Activated CD4-positive, alpha-beta T cell treated with anti-CD3 and anti-CD28 coated beads, Interleukin-2, amount 10 ng/mL, durations not matched to agents 7 days and 5 days (primary cell): ENCODE data around the gene LPCAT3. TPM values are rescaled to one million over a fixed set of nuclear protein-coding genes. Genes with fewer than 3 reads are reported as not detected.
"Not testable (repeated sequence)": the region's sequence is repeated elsewhere in the genome, so short reads cannot be mapped to it uniquely, and the experiment has no call there.

Experiments used
- CTCF ChIA-PET: fragments of 350-600 bp; sonication (Branson Sonifier 250); formaldehyde crosslinking; loops from one replicate; lab custom pipeline; 2021; ENCODE audit warnings: antibody characterized with exemption; lab: Charles Lee
- POLR2A ChIA-PET: fragments of 350-600 bp; sonication (Branson Sonifier 250); formaldehyde crosslinking; loops from one replicate; lab custom pipeline; 2021; ENCODE audit warnings: antibody characterized with exemption; lab: Charles Lee
- DNase-seq: peaks from one replicate; pipeline ENCODE4 v3.0.0-alpha.2; 2020
- H3K27ac Mint-ChIP-seq: one replicate; pipeline ENCODE4 v1.8.0; 2021; ENCODE audit warnings: mild to moderate bottlenecking, moderate library complexity, mixed read lengths
- H3K27me3 Mint-ChIP-seq: one replicate; pipeline ENCODE4 v1.8.0; 2021; ENCODE audit warnings: mixed read lengths
- H3K36me3 Mint-ChIP-seq: one replicate; pipeline ENCODE4 v1.8.0; 2021; ENCODE audit warnings: low read depth, mixed read lengths
- H3K4me1 Mint-ChIP-seq: one replicate; pipeline ENCODE4 v1.8.0; 2021; ENCODE audit warnings: mixed read lengths
- H3K4me3 Mint-ChIP-seq: one replicate; pipeline ENCODE4 v1.8.0; 2021; ENCODE audit warnings: mild to moderate bottlenecking, moderate library complexity, mixed read lengths
- H3K9me3 Mint-ChIP-seq: one replicate; pipeline ENCODE4 v1.8.0; 2021; ENCODE audit warnings: mixed read lengths
- total RNA-seq, 2 experiments: library from RNA; stranded (reverse); gene quantifications; one replicate each; pipeline ENCODE4 v1.2.3, GENCODE V29; 2021

The LPCAT3 gene
- total RNA-seq, 2 experiments from 2014 or later = 36.8 to 45.4 TPM

DNA sequence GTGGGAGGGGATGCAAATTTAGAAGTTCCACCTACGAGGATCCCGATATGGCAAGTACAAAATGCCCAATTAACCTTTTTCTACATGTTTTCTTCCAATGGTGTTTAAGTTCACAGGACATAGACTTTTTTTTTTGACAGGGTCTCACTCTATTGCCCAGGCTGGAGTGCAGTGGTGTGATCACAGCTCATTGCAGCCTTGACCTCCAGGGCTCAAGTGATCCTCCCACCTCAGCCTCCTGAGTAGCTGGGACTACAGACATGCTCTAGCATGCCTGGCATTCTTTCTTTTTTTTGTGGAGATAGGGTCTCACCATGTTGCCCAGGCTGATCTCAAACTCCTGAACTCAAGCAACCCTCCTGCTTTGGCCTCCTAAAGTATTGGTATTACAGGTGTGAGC lies 37.5 kb upstream of the LPCAT3 start:
- POLR2A ChIA-PET, H3K9me3 Mint-ChIP-seq, DNase-seq, H3K4me1 Mint-ChIP-seq, H3K36me3 Mint-ChIP-seq, H3K4me3 Mint-ChIP-seq, H3K27ac Mint-ChIP-seq: not testable (repeated sequence)
- peaks cover 44% of the 10 kb centered on the region for H3K27me3 Mint-ChIP-seq
- CTCF ChIA-PET = interaction anchor here (0.8 to 1.1 kb wide), 2 partner anchors 34 to 132 kb away, joined by 3 read pairs; no protein-coding TSS in a partner anchor

- no peak overlapping the region for H3K27ac Mint-ChIP-seq
Measured at GRCh38 chr12:7054925-7055324, 36.6 kb upstream of the LPCAT3 start.

DNA sequence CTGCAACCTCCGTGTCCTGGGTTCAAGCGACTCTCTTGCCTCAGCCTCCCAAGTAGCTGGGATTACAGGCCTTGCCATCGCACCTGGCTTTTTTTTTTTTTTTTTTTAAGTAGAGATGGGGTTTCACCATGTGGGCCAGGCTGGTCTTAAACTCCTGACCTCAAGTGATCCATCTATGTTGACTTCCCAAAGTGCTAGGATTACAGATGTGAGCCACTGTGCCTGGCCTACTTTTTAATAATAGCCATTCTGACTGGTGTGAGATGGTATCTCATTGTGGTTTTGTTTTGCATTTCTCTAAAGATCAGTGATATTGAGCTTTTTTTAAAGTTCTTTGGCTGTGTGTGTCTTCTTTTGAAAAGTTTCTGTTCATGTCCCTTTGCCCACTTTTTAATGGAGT lies 31.7 kb upstream of the LPCAT3 start:
- CTCF ChIA-PET = interaction anchor here (1.4 kb wide), 1 partner anchor 58 kb away, joined by 3 read pairs; no protein-coding TSS in a partner anchor

More at GRCh38 chr12:7054925-7055324, 36.6 kb upstream of the LPCAT3 start:
- Mint-ChIP-seq H3K4me1 (no peaks in the 10 kb centered on the region), H3K4me3 (no peak overlapping the region), H3K9me3 (no peaks in the 10 kb centered on the region), H3K36me3 (no peaks in the 10 kb centered on the region), H3K27me3 (peaks cover 43% of the 10 kb centered on the region)
- POLR2A ChIA-PET = no interaction called here
- CTCF ChIA-PET = interaction anchor here (1.1 kb wide), 1 partner anchor 34 kb away, joined by 3 read pairs; no protein-coding TSS in a partner anchor
- no peak for DNase-seq

GRCh38 chr12:7049445-7049951 lies 31.2 kb upstream of the LPCAT3 start:
- Mint-ChIP-seq H3K4me1 (peaks cover 21% of the 10 kb centered on the region), H3K27me3 (peaks cover 27% of the 10 kb centered on the region)
- H3K36me3 Mint-ChIP-seq, POLR2A ChIA-PET, DNase-seq, H3K4me3 Mint-ChIP-seq, H3K27ac Mint-ChIP-seq, H3K9me3 Mint-ChIP-seq: not testable (repeated sequence)
- CTCF ChIA-PET = interaction anchor here (1.4 kb wide), 1 partner anchor 59 kb away, joined by 3 read pairs; no protein-coding TSS in a partner anchor

More for the DNA sequence above, 31.7 kb upstream of the LPCAT3 start:
- H3K27ac Mint-ChIP-seq, H3K4me3 Mint-ChIP-seq, H3K9me3 Mint-ChIP-seq, POLR2A ChIA-PET, H3K36me3 Mint-ChIP-seq, DNase-seq: not testable (repeated sequence)
- peaks cover 30% of the 10 kb centered on the region for H3K27me3 Mint-ChIP-seq
- H3K4me1 Mint-ChIP-seq = peaks cover 21% of the 10 kb centered on the region

DNA sequence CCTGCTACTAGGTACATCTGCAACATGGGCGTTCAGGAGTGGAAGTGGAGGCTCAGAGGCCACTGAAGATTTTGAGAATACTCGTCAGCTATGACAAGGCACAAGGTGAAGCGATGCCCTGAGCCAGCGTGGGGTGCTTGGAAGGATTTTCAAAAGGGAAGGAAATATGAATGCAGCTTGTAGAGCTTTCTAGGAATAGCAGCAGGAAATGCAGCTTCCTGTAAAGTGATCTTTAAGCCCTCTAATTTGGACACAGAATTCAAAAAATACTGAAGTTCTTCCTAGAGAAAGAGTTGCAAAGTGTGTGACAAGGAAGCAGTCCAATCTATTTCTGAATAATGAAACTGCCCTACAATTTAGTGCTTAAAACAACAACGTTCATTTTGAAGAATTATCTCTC lies 29.0 kb upstream of the LPCAT3 start:
- no peak for DNase-seq
- peak overlapping the region; percentile 44 for H3K27ac Mint-ChIP-seq
- H3K9me3 Mint-ChIP-seq = no peaks in the 10 kb centered on the region
- H3K4me1 Mint-ChIP-seq = peaks cover 21% of the 10 kb centered on the region
- no peaks in the 10 kb centered on the region for H3K36me3 Mint-ChIP-seq
- CTCF ChIA-PET = interaction anchor here (1.3 kb wide), 1 partner anchor 18 kb away, joined by 3 read pairs; no protein-coding TSS in a partner anchor
- peak overlapping the region; percentile 22 for H3K4me3 Mint-ChIP-seq
- peaks cover 13% of the 10 kb centered on the region for H3K27me3 Mint-ChIP-seq
- POLR2A ChIA-PET = no interaction called here

GRCh38 chr12:7046383-7047105 lies 28.3 kb upstream of the LPCAT3 start:
- peaks cover 21% of the 10 kb centered on the region for H3K4me1 Mint-ChIP-seq
- no peaks in the 10 kb centered on the region for H3K36me3 Mint-ChIP-seq
- POLR2A ChIA-PET = no interaction called here

GRCh38 chr12:7045913-7046312 lies 27.6 kb upstream of the LPCAT3 start:
- no peak overlapping the region for H3K27ac Mint-ChIP-seq
- H3K4me3 Mint-ChIP-seq = no peak overlapping the region
- peaks cover 3% of the 10 kb centered on the region for H3K27me3 Mint-ChIP-seq
- H3K4me1 Mint-ChIP-seq = peaks cover 21% of the 10 kb centered on the region
- H3K36me3 Mint-ChIP-seq = no peaks in the 10 kb centered on the region
- H3K9me3 Mint-ChIP-seq = no peaks in the 10 kb centered on the region
- ChIA-PET CTCF (no interaction called here), POLR2A (no interaction called here)
- no peak for DNase-seq

More at GRCh38 chr12:7046383-7047105, 28.3 kb upstream of the LPCAT3 start:
- peaks cover 8% of the 10 kb centered on the region for H3K27me3 Mint-ChIP-seq
- no peak overlapping the region for H3K4me3 Mint-ChIP-seq
- DNase-seq = no peak
- CTCF ChIA-PET = no interaction called here
- no peaks in the 10 kb centered on the region for H3K9me3 Mint-ChIP-seq
- H3K27ac Mint-ChIP-seq = peak overlapping the region; percentile 22

DNA sequence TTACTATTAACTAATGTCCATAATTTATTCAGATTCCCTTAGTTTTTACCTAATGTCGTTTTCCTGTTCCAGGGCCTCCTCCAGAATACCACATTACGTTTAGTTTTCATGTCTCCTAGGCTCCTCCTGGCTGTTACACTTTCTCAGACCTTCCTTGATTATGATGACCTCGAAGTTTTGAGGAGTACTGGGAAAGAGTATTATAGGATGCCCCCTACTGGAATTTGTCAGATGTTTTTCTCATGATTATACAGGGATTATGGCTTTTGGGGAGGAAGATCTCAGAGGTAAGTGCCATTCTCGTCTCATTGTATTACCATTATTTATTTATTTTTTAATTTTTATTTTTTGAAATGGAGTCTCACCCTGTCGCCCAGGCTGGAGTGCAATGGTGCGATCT lies 24.6 kb upstream of the LPCAT3 start:
- Mint-ChIP-seq H3K4me1 (peaks cover 18% of the 10 kb centered on the region), H3K4me3 (no peak overlapping the region), H3K27me3 (peaks cover 3% of the 10 kb centered on the region), H3K9me3 (no peaks in the 10 kb centered on the region), H3K36me3 (no peaks in the 10 kb centered on the region), H3K27ac (no peak overlapping the region)
- POLR2A ChIA-PET = no interaction called here
- CTCF ChIA-PET = interaction anchor here (1.3 to 1.6 kb wide), 2 partner anchors 10 to 12 kb away, joined by 3 to 4 read pairs; no protein-coding TSS in a partner anchor
- DNase-seq = no peak

DNA sequence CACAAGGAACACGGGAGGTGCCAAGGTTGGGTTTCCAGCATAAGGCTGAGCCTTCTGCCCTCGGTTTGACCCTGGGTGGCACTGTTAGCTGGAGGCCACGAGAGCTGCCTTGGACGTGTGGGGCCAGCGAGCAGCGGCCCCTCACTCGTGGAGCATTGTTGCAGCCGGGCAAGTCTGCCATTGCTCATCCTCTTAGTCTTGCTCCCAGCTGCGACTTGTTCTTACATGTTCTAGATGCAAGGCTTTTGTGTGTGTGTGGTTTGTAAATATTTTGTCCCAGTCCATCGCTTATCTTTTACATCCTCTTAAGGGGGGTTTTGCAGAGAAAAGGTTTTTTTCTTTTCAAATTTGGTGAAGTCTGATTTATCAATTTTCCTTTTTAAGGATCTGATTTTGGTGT lies 21.1 kb upstream of the LPCAT3 start:
- H3K4me1 Mint-ChIP-seq = no peaks in the 10 kb centered on the region
- CTCF ChIA-PET = no interaction called here
- H3K27me3 Mint-ChIP-seq = peaks cover 3% of the 10 kb centered on the region
- H3K27ac Mint-ChIP-seq = no peak overlapping the region
- no peak for DNase-seq
- no peaks in the 10 kb centered on the region for H3K36me3 Mint-ChIP-seq
- POLR2A ChIA-PET = no interaction called here
- no peaks in the 10 kb centered on the region for H3K9me3 Mint-ChIP-seq
- H3K4me3 Mint-ChIP-seq = no peak overlapping the region

DNA sequence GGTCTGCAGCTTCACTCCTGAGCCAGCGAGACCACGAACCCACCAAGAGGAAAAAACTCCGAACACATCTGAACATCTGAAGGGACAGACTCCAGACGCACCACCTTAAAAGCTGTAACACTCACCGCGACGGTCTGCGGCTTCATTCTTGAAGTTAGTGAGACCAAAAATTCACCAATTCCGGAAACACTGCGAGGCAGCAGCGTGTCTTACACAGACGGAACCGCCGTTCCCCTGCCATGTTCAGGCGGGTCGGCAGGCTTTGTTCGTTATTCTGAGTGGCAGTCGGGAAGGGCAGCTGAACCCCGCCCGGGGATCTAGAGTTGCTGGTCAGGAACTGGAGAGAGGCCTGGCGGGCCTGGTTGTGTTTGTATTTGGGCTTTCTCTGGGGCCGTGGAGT lies 20.3 kb upstream of the LPCAT3 start:
- H3K27ac Mint-ChIP-seq = no peak overlapping the region
- no peaks in the 10 kb centered on the region for H3K4me1 Mint-ChIP-seq
- DNase-seq = no peak
- H3K4me3 Mint-ChIP-seq = no peak overlapping the region
- ChIA-PET CTCF (interaction anchor here (1.1 kb wide), 2 partner anchors 13 to 21 kb away, joined by 3 read pairs; partner anchors contain the start of gene LPCAT3), POLR2A (interaction anchor here (0.6 kb wide), 1 partner anchor 804 kb away, joined by 5 read pairs; no protein-coding TSS in a partner anchor)
- no peaks in the 10 kb centered on the region for H3K36me3 Mint-ChIP-seq
- H3K27me3 Mint-ChIP-seq = peaks cover 3% of the 10 kb centered on the region
- H3K9me3 Mint-ChIP-seq = no peaks in the 10 kb centered on the region

- H3K9me3 Mint-ChIP-seq, H3K27me3 Mint-ChIP-seq, POLR2A ChIA-PET, H3K4me3 Mint-ChIP-seq, DNase-seq, H3K27ac Mint-ChIP-seq, H3K4me1 Mint-ChIP-seq, H3K36me3 Mint-ChIP-seq: not testable (repeated sequence)
- CTCF ChIA-PET = interaction anchor here (1.1 kb wide), 1 partner anchor 15 kb away, joined by 3 read pairs; no protein-coding TSS in a partner anchor
Measured at GRCh38 chr12:7037411-7037810, 19.1 kb upstream of the LPCAT3 start.

GRCh38 chr12:7035463-7035862 lies 17.2 kb upstream of the LPCAT3 start:
- Mint-ChIP-seq H3K4me3 (no peak overlapping the region), H3K36me3 (no peaks in the 10 kb centered on the region), H3K27ac (no peak overlapping the region), H3K27me3 (peaks cover 2% of the 10 kb centered on the region), H3K9me3 (no peaks in the 10 kb centered on the region), H3K4me1 (no peaks in the 10 kb centered on the region)
- ChIA-PET POLR2A (no interaction called here), CTCF (no interaction called here)
- no peak for DNase-seq

DNA sequence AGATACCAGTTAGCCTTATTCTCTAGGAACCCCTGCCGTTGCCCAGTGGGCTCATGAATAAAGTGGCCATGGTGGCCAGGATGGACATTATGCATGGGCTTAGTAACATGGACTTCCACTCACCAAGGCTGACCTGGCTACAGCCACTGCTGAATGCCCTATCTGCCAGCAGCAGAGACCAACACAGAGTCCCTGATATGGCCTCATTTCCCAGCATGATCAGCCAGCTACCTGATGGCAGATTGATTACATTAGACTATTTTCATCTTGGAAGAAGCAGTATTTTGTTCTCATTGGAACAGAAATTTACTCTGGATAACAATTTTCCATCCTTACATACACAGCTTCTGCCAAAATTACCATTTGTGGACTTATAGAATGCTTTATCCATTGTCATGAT lies 16.2 kb upstream of the LPCAT3 start:
- H3K27me3 Mint-ChIP-seq = peaks cover 2% of the 10 kb centered on the region
- no peaks in the 10 kb centered on the region for H3K9me3 Mint-ChIP-seq
- no peak overlapping the region for H3K4me3 Mint-ChIP-seq
- H3K36me3 Mint-ChIP-seq = no peaks in the 10 kb centered on the region
- no peak overlapping the region for H3K27ac Mint-ChIP-seq
- DNase-seq = no peak
- H3K4me1 Mint-ChIP-seq = no peaks in the 10 kb centered on the region
- ChIA-PET POLR2A (no interaction called here), CTCF (no interaction called here)
